Common myeloid progenitor, CD34-positive (primary cell): Measurements from ENCODE around the gene ABCA4.

Experiments
- CTCF ChIA-PET: fragments of 350-600 bp; sonication (Branson Sonifier 250); formaldehyde crosslinking; loops from one replicate; lab custom pipeline; 2021; ENCODE audit warnings: antibody characterized with exemption; lab: Charles Lee
- POLR2A ChIA-PET: fragments of 350-600 bp; sonication (Branson Sonifier 250); formaldehyde crosslinking; loops from one replicate; lab custom pipeline; 2021; ENCODE audit warnings: antibody characterized with exemption; lab: Charles Lee
- DNase-seq, 3 donors: peaks; one replicate each; pipeline versions ENCODE4 v3.0.0 to v3.0.0-alpha.2; 2013
- H3K27ac ChIP-seq, 2 experiments: 1 replicate in 1 of 2; 2 replicates in 1 of 2; pipeline ENCODE4 v1.7.0; 2013; ENCODE audit warnings: inconsistent platforms in 2 of 2, low read length in 2 of 2, mild to moderate bottlenecking in 2 of 2, low read depth in 1 of 2, moderate library complexity in 1 of 2; ENCODE audit not compliant: severe bottlenecking in 2 of 2, insufficient read depth in 1 of 2, poor library complexity in 1 of 2
- H3K27me3 ChIP-seq, 5 experiments: replicated peaks in 2 of 5; 1 replicate in 3 of 5; 2 replicates in 2 of 5; pipeline versions ENCODE4 v1.6.1 to v1.7.0; 2013; ENCODE audit warnings: low read length in 4 of 5, mild to moderate bottlenecking in 2 of 5, moderate library complexity in 2 of 5, inconsistent platforms in 1 of 5; ENCODE audit not compliant: insufficient read depth in 5 of 5, control insufficient read depth in 4 of 5
- H3K36me3 ChIP-seq, 4 experiments: 1 replicate in 2 of 4; 2 replicates in 2 of 4; pipeline versions ENCODE4 v1.6.1 to v1.7.0; 2013; ENCODE audit warnings: low read length in 3 of 4, control low read depth in 1 of 4, mild to moderate bottlenecking in 1 of 4; ENCODE audit not compliant: control insufficient read depth in 4 of 4, insufficient read depth in 4 of 4
- H3K4me1 ChIP-seq, 4 experiments: 1 replicate in 3 of 4; 2 replicates in 1 of 4; pipeline versions ENCODE4 v1.6.1 to v1.7.1; 2013; ENCODE audit warnings: low read length in 3 of 4, mild to moderate bottlenecking in 3 of 4, control low read depth in 1 of 4, inconsistent platforms in 1 of 4, moderate library complexity in 1 of 4; ENCODE audit not compliant: control insufficient read depth in 4 of 4, insufficient read depth in 4 of 4; ENCODE audit errors: control extremely low read depth in 1 of 4
- H3K4me3 ChIP-seq, 7 experiments: 1 replicate in 4 of 7; 2 replicates in 3 of 7; pipeline versions ENCODE4 v1.5.1 to v1.7.0; 2013; ENCODE audit warnings: mild to moderate bottlenecking in 7 of 7, low read length in 6 of 7, moderate library complexity in 6 of 7, inconsistent platforms in 2 of 7, low read depth in 2 of 7, control low read depth in 1 of 7; ENCODE audit not compliant: insufficient read depth in 4 of 7, control insufficient read depth in 1 of 7; ENCODE audit errors: extremely low read depth in 1 of 7
- H3K9me3 ChIP-seq, 5 experiments: 1 replicate in 4 of 5; 2 replicates in 1 of 5; pipeline versions ENCODE4 v1.6.1 to v1.7.1; 2013; ENCODE audit warnings: low read length in 4 of 5, mild to moderate bottlenecking in 2 of 5, inconsistent platforms in 1 of 5, low read depth in 1 of 5, moderate library complexity in 1 of 5; ENCODE audit not compliant: control insufficient read depth in 4 of 5, insufficient read depth in 2 of 5; ENCODE audit errors: control extremely low read depth in 1 of 5
- WGBS: methylation state at CpG from one replicate; pipeline ENCODE4 v1.1.5; 2013; ENCODE audit not compliant: insufficient coverage; 5-methylcytosine and 5-hydroxymethylcytosine counted together

The ABCA4 gene

DNA sequence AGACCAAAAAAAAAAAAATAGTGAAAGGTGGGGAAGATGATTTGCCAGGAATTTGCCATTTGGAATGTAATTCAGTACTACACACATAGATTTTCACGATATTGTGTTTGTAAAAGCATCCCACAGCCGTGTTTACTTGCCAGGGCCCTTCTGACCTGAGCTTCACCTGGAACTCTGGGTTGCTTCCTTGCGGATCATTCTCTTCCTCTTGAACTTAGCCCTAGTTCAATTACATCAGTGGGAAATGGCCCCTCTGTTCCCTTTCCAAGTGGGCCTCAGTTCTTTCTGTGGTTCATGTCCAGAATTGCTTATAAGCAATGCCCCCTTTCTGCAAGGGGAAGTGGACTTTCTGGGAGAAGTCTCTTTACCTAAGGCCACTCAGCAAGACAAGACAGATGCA is 41.0 kb downstream of the ABCA4 start:
- CTCF ChIA-PET = interaction anchor here (2.0 to 2.1 kb wide), 2 partner anchors 10 to 19 kb away, joined by 6 to 8 read pairs; no protein-coding TSS in a partner anchor
- Histone ChIP-seq H3K4me1 (peaks cover 5 to 19% (median 12%) of the 10 kb centered on the region in 4 experiments), H3K4me3 (no peak overlapping the region), H3K9me3 (no peaks in the 10 kb centered on the region), H3K27me3 (no peaks in the 10 kb centered on the region), H3K27ac (no peak overlapping the region), H3K36me3 (no peaks in the 10 kb centered on the region)
- no peak for DNase-seq
- 92% methylated on average over 3 of the region's 3 CpGs for WGBS
- POLR2A ChIA-PET = no interaction called here

DNA sequence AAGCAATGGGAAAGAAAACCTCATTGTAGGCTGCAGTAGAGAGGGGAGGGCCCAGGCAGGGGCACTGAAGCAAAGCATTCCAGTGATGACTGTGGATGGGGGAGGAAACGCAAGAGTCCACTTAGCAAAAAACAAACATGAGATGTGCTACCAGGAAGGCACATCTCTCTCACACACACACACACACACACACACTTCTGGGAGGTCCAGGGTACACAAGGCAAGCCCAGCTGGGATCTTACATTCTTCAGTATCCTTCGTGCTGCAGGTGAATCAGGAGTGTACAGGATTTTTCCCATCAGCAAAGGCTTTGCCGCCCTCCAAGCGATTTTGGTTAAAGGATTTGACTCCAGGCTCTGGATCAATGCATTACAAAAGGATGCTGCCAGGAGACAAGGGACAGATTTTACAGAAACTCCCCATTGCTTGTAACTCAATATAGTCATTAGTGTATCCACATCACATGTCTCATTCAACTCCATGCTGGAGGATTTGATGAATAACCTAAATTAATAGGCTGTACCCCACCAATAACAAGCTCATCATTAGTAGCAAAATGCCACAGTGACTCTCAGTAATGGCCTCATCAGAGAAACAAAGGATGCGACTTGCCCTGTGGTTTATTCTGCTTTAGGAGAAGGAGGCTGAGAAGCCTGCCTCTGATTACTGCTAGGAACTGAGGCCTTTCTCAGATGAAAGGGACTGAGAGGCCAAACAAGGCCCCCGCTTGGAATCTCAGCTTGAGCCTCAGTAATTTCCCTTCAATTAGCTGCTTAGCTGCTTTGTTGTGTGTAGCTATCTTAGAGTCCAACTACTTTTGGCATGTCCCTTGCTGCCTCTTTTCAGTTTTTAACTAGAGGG is 41.6 kb downstream of the ABCA4 start:
- H3K9me3 ChIP-seq = no peaks in the 10 kb centered on the region
- WGBS = 100% methylated on average over 4 of the region's 6 CpGs
- DNase-seq = no peak
- ChIA-PET POLR2A (no interaction called here), CTCF (interaction anchor here (0.9 to 2.1 kb wide), 4 partner anchors 9 to 16 kb away, joined by 4 to 6 read pairs (median 4); no protein-coding TSS in a partner anchor)
- H3K4me1 ChIP-seq = peaks cover 4 to 14% (median 11%) of the 10 kb centered on the region in 4 experiments
- no peaks in the 10 kb centered on the region for H3K27me3 ChIP-seq
- H3K36me3 ChIP-seq = no peaks in the 10 kb centered on the region
- no peak overlapping the region for H3K27ac ChIP-seq
- H3K4me3 ChIP-seq = no peak overlapping the region

DNA sequence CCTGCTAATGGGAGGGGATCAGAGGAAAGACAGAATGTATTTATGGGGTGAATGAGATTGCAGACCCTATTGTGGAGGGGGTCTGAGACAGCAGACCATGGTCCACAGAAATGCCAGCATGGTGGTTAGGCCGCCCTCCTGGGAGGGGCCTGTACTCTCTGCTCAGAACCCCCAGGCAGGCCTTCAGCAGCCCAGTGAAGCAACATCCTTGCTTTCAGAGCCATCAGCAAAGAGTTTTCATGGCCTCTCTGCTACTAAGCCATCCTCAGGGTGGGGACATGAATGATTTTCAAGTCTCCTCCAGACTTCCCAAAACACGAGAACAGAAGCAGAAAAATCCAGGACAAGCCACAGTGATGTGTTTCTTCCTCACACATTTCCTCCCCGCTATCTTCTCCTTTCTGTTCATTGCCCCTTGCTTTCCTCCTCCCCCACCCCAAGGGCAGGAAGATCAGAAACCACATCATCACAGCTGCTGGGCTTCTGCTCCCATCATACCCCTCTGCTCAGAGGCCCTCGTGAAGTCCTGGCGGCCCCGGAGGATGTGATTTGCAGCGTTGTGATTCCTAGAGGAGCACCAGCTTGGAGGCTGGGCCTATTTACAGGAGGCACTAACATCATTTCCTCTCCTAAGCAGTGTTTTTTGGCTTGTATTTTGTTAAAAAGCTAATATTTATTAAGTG is 48.0 kb downstream of the ABCA4 start:
- Histone ChIP-seq H3K27me3 (no peaks in the 10 kb centered on the region), H3K36me3 (no peaks in the 10 kb centered on the region), H3K4me1 (peaks cover 18 to 35% (median 27%) of the 10 kb centered on the region in 4 experiments), H3K27ac (no peak overlapping the region), H3K4me3 (peak overlapping the region in 1 of 7 experiments; percentile 7), H3K9me3 (no peaks in the 10 kb centered on the region)
- 12% methylated on average over 5 of the region's 7 CpGs for WGBS
- ChIA-PET CTCF (interaction anchor here (0.7 to 5.8 kb wide), 5 partner anchors 11 to 36 kb away, joined by 3 to 48 read pairs (median 11); no protein-coding TSS in a partner anchor), POLR2A (interaction anchor here (0.9 to 1.4 kb wide), 2 partner anchors 19 to 20 kb away, joined by 3 read pairs; no protein-coding TSS in a partner anchor)
- peak; percentile 58 to 84 (median 79) for DNase-seq

DNA sequence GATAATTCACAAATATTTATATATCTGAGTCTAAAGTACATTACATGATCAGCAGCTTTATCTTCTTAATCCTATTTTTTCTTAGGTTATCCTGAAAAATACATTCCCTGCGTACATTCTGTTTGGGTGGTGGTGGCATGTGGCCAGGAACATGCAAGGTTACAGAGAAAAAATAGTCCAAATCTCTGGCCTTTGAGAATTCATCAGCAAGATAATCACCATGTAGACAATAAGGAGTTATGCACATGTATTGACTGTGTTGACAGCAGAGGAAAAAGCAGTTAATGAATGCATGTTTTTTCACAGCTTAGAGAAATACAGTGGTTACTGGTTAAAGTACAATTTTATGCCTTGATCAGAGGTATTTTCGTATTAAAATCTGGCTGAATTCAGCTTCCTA is 49.0 kb downstream of the ABCA4 start:
- no peak overlapping the region for H3K4me3 ChIP-seq
- peaks cover 18 to 35% (median 27%) of the 10 kb centered on the region in 4 experiments for H3K4me1 ChIP-seq
- ChIA-PET POLR2A (interaction anchor here (1.4 kb wide), 1 partner anchor 20 kb away, joined by 3 read pairs; no protein-coding TSS in a partner anchor), CTCF (interaction anchor here (1.0 to 5.0 kb wide), 13 partner anchors 9 to 264 kb away, joined by 3 to 46 read pairs (median 5); partner anchors contain the start of gene ARHGAP29)
- H3K27me3 ChIP-seq = no peaks in the 10 kb centered on the region
- H3K27ac ChIP-seq = no peak overlapping the region
- DNase-seq = no peak
- H3K9me3 ChIP-seq = no peaks in the 10 kb centered on the region
- no CpG with 5 or more reads among the region's 2 CpGs for WGBS
- H3K36me3 ChIP-seq = no peaks in the 10 kb centered on the region

DNA sequence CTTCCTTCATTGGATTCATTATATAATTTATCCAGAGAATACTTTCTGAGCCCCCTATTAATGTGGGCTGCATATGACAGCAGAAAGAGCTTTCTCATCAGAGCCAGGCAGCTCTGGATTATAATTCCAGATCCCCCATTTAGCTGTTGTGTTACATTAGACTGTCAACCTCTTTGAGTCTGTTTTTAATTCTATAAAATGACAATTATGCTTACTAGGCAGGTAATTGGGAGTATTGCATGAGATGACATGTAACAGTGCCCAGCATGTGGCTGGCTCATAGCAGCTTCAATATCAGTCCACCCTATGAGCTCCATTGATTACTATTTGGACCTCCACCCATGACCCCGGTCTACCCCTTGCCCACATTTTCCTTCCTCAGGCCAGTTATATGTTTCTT is 49.6 kb downstream of the ABCA4 start:
- no peak overlapping the region for H3K4me3 ChIP-seq
- H3K27me3 ChIP-seq = peaks cover 0 to 1% (median 0%) of the 10 kb centered on the region in 5 experiments
- no peaks in the 10 kb centered on the region for H3K9me3 ChIP-seq
- ChIA-PET CTCF (interaction anchor here (0.7 to 5.0 kb wide), 14 partner anchors 10 to 264 kb away, joined by 3 to 46 read pairs (median 4); partner anchors contain the start of gene ARHGAP29), POLR2A (no interaction called here)
- H3K4me1 ChIP-seq = peaks cover 18 to 35% (median 27%) of the 10 kb centered on the region in 4 experiments
- no peak overlapping the region for H3K27ac ChIP-seq
- WGBS = 100% methylated on average over 1 of the region's 1 CpG
- H3K36me3 ChIP-seq = no peaks in the 10 kb centered on the region
- no peak for DNase-seq

DNA sequence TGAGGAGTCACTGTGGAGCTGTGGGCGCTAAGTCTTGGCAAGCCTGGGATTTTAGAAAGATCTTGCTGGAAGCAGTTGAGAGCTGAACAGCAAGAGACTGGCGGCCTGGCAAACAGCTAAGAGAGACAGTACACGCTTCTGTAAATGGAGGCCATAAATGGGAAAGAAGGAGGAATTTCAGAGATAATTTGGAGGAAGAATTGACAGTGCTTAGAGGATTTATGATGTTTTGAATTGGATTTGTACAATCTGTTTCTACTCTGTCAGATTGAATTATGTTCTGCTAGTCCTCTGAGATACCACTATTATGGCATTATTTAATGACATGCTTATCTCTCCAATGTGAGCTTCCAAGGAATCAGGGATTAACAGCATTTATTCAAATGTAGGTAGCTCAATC is 50.1 kb downstream of the ABCA4 start:
- CTCF ChIA-PET = interaction anchor here (0.7 to 5.0 kb wide), 18 partner anchors 8 to 171 kb away, joined by 3 to 46 read pairs (median 4); partner anchors contain the start of gene ARHGAP29
- 100% methylated on average over 2 of the region's 3 CpGs for WGBS
- Histone ChIP-seq H3K9me3 (no peaks in the 10 kb centered on the region), H3K4me3 (no peak overlapping the region), H3K4me1 (peaks cover 18 to 35% (median 27%) of the 10 kb centered on the region in 4 experiments), H3K36me3 (no peaks in the 10 kb centered on the region), H3K27ac (no peak overlapping the region), H3K27me3 (peaks cover 0 to 1% (median 0%) of the 10 kb centered on the region in 5 experiments)
- POLR2A ChIA-PET = no interaction called here
- DNase-seq = no peak
